Liver (tissue), 3 donors: ENCODE data around the gene PROS1.
"Not testable (repeated sequence)": the region's sequence is repeated elsewhere in the genome, so short reads cannot be mapped to it uniquely, and the experiment has no call there.

Experiments
- ATF3 ChIP-seq: IDR thresholded peaks from 2 replicates; pipeline ENCODE4 v1.6.1; 2016; ENCODE audit warnings: antibody characterized with exemption
- CTCF ChIP-seq: fragments of 150-350 bp; IDR thresholded peaks from 2 replicates; pipeline ENCODE4 v1.5.1; 2017; ENCODE audit warnings: improper control_type of control experiment, low read depth, low read length; ENCODE audit not compliant: missing input control
- EGR1 ChIP-seq, 2 donors: IDR thresholded peaks; 2 replicates each; pipeline ENCODE4 v1.6.1; 2016 to 2018; ENCODE audit warnings: antibody characterized with exemption in 2 of 2, low read depth in 2 of 2
- FOXA1 ChIP-seq: IDR thresholded peaks from 2 replicates; pipeline ENCODE4 v1.6.1; 2016; ENCODE audit warnings: antibody characterized with exemption
- GABPA ChIP-seq, 2 donors: IDR thresholded peaks in 1 of 2; conservative IDR thresholded peaks in 1 of 2; 2 replicates each; pipeline ENCODE4 v1.6.1; 2016; ENCODE audit warnings: antibody characterized with exemption in 2 of 2, mild to moderate bottlenecking in 1 of 2, moderate library complexity in 1 of 2
- HNF4A ChIP-seq, 2 donors: conservative IDR thresholded peaks; 2 replicates each; pipeline ENCODE4 v1.6.1; 2016; ENCODE audit warnings: antibody characterized with exemption in 2 of 2, mild to moderate bottlenecking in 2 of 2
- HNF4G ChIP-seq: IDR thresholded peaks from 2 replicates; pipeline ENCODE4 v1.6.1; 2016; ENCODE audit warnings: antibody characterized with exemption
- JUND ChIP-seq, 2 donors: IDR thresholded peaks; 2 replicates each; pipeline ENCODE4 v1.6.1; 2016; ENCODE audit warnings: antibody characterized with exemption in 2 of 2
- MAX ChIP-seq: IDR thresholded peaks from 2 replicates; pipeline ENCODE4 v1.6.1; 2016; ENCODE audit warnings: antibody characterized with exemption
- RAD21 ChIP-seq, 2 donors: IDR thresholded peaks; 2 replicates each; pipeline ENCODE4 v1.6.1; 2016; ENCODE audit warnings: antibody characterized with exemption in 2 of 2, mild to moderate bottlenecking in 2 of 2
- SP1 ChIP-seq: IDR thresholded peaks from 2 replicates; pipeline ENCODE4 v1.6.1; 2018; ENCODE audit warnings: antibody characterized with exemption, mild to moderate bottlenecking
- TAF1 ChIP-seq: conservative IDR thresholded peaks from 2 replicates; pipeline ENCODE4 v1.6.1; 2016; ENCODE audit warnings: antibody characterized with exemption, mild to moderate bottlenecking
- YY1 ChIP-seq: IDR thresholded peaks from 2 replicates; pipeline ENCODE4 v1.6.1; 2016; ENCODE audit warnings: antibody characterized with exemption, mild to moderate bottlenecking
- ZBTB33 ChIP-seq: IDR thresholded peaks from 2 replicates; pipeline ENCODE4 v1.6.1; 2016; ENCODE audit warnings: antibody characterized with exemption
- donor health status: healthy.
- donor health status: healthy.

- not testable (repeated sequence) for TF ChIP-seq CTCF; SP1; MAX; JUND (IDR thresholded peaks at IDR 0.05); ZBTB33; EGR1 (IDR thresholded peaks at IDR 0.05; ENCODE audit: low read depth in 2 of 2); YY1; TAF1; RAD21 (IDR thresholded peaks at IDR 0.05); GABPA (IDR thresholded peaks at IDR 0.05 in 1 of 2, conservative IDR thresholded peaks at IDR 0.05 in 1 of 2); HNF4A (conservative IDR thresholded peaks at IDR 0.05); ATF3; HNF4G; FOXA1
Observed at GRCh38 chr3:93878250-93879017, 95.3 kb downstream of the PROS1 start.
